Measurements from ENCODE around the gene ADGRD2. TPM values are rescaled to one million over a fixed set of nuclear protein-coding genes. Genes with fewer than 3 reads are reported as not detected.

The ADGRD2 gene
- total and polyA plus RNA-seq, 2 of the 13 experiments (the other 11 are each of a cell fraction or from before 2014, with no cell fraction given), result not detected

GRCh38 chr9:124506931-124507879, 57.0 kb downstream of the ADGRD2 start, which contains the start of gene NR5A1 (continued):
- TF ChIP-seq, protein P1, sequence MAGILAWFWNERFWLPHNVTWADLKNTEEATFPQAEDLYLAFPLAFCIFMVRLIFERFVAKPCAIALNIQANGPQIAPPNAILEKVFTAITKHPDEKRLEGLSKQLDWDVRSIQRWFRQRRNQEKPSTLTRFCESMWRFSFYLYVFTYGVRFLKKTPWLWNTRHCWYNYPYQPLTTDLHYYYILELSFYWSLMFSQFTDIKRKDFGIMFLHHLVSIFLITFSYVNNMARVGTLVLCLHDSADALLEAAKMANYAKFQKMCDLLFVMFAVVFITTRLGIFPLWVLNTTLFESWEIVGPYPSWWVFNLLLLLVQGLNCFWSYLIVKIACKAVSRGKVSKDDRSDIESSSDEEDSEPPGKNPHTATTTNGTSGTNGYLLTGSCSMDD (CRISPR knock-in tag; IDR thresholded peaks at IDR 0.05), result no peak
- no peak for TF ChIP-seq ZBTB49 (CRISPR knock-in tag; IDR thresholded peaks at IDR 0.05; ENCODE audit: borderline replicate concordance)
- TF ChIP-seq ZNF776 (CRISPR knock-in tag; IDR thresholded peaks at IDR 0.05), result no peak
- peak; percentile 35 for TF ChIP-seq ERF (CRISPR knock-in tag; IDR thresholded peaks at IDR 0.05)
- peak; percentile 90 for TF ChIP-seq ZNF883 (CRISPR knock-in tag; IDR thresholded peaks at IDR 0.05; ENCODE audit: not compliant biosample characterization)
- TF ChIP-seq ZNF615 (CRISPR knock-in tag; IDR thresholded peaks at IDR 0.05; ENCODE audit: borderline replicate concordance), result no peak
- no peak for TF ChIP-seq ISX (CRISPR knock-in tag; conservative IDR thresholded peaks at IDR 0.05)
- TF ChIP-seq CCDC6 (CRISPR knock-in tag; IDR thresholded peaks at IDR 0.05), result no peak
- TF ChIP-seq ZNF549 (CRISPR knock-in tag; IDR thresholded peaks at IDR 0.05), result no peak
- TF ChIP-seq EZH2 (conservative IDR thresholded peaks at IDR 0.05; ENCODE audit: low read depth, low read length), result no peak
- TF ChIP-seq, protein P2, sequence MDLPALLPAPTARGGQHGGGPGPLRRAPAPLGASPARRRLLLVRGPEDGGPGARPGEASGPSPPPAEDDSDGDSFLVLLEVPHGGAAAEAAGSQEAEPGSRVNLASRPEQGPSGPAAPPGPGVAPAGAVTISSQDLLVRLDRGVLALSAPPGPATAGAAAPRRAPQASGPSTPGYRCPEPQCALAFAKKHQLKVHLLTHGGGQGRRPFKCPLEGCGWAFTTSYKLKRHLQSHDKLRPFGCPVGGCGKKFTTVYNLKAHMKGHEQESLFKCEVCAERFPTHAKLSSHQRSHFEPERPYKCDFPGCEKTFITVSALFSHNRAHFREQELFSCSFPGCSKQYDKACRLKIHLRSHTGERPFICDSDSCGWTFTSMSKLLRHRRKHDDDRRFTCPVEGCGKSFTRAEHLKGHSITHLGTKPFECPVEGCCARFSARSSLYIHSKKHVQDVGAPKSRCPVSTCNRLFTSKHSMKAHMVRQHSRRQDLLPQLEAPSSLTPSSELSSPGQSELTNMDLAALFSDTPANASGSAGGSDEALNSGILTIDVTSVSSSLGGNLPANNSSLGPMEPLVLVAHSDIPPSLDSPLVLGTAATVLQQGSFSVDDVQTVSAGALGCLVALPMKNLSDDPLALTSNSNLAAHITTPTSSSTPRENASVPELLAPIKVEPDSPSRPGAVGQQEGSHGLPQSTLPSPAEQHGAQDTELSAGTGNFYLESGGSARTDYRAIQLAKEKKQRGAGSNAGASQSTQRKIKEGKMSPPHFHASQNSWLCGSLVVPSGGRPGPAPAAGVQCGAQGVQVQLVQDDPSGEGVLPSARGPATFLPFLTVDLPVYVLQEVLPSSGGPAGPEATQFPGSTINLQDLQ (CRISPR knock-in tag; IDR thresholded peaks at IDR 0.05), result no peak
- TF ChIP-seq, protein P3, sequence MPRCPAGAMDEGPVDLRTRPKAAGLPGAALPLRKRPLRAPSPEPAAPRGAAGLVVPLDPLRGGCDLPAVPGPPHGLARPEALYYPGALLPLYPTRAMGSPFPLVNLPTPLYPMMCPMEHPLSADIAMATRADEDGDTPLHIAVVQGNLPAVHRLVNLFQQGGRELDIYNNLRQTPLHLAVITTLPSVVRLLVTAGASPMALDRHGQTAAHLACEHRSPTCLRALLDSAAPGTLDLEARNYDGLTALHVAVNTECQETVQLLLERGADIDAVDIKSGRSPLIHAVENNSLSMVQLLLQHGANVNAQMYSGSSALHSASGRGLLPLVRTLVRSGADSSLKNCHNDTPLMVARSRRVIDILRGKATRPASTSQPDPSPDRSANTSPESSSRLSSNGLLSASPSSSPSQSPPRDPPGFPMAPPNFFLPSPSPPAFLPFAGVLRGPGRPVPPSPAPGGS (CRISPR knock-in tag; IDR thresholded peaks at IDR 0.05), result peak; percentile 65
- TF ChIP-seq E2F2 (CRISPR knock-in tag; IDR thresholded peaks at IDR 0.05; ENCODE audit: borderline replicate concordance), result no peak
- 0 out of 2 replicates have a peak, but pooled peaks have one; percentile 10 for TF ChIP-seq BHLHE40 (IDR thresholded peaks at IDR 0.05; ENCODE audit: low read length)
- no peak; the same call in 1 of the 2 replicates for TF ChIP-seq REXO4 (CRISPR knock-in tag; IDR thresholded peaks at IDR 0.05; ENCODE audit: borderline replicate concordance)
- no peak for TF ChIP-seq ZNF841 (CRISPR knock-in tag; IDR thresholded peaks at IDR 0.05; ENCODE audit: borderline replicate concordance)
- TF ChIP-seq NFYC (CRISPR knock-in tag; IDR thresholded peaks at IDR 0.05), result peak; percentile 69
- no peak for TF ChIP-seq ZNF101 (CRISPR knock-in tag; IDR thresholded peaks at IDR 0.05; ENCODE audit: borderline replicate concordance, low read depth)
- TF ChIP-seq ZNF75D (CRISPR knock-in tag; IDR thresholded peaks at IDR 0.05; ENCODE audit: borderline replicate concordance), result no peak
- TF ChIP-seq PAWR (CRISPR knock-in tag; IDR thresholded peaks at IDR 0.05; ENCODE audit: borderline replicate concordance), result 0 out of 2 replicates have a peak, but pooled peaks have one; percentile 22

Measured in HepG2 (cell line).